NCI-H1092 (cell line): ENCODE results near the gene PIGK.
"Not testable (repeated sequence)": the region's sequence is repeated elsewhere in the genome, so short reads cannot be mapped to it uniquely, and the experiment has no call there.

Experiments
- DNase-seq: peaks from one replicate; lab custom pipeline; 2025; lab: John Stamatoyannopoulos, UW

Gene PIGK

GRCh38 chr1:77193951-77194350 is 25.3 kb downstream of the PIGK start:
- DNase-seq, result no peak

- DNase-seq, result no peak
These were observed 30.5 kb downstream of the PIGK start for GRCh38 chr1:77188770-77189169.

GRCh38 chr1:77186907-77187306 is 32.3 kb downstream of the PIGK start:
- DNase-seq, result not testable (repeated sequence)

GRCh38 chr1:77182083-77182482 is 37.1 kb downstream of the PIGK start:
- no peak for DNase-seq

- no peak for DNase-seq
These were observed 39.6 kb downstream of the PIGK start for GRCh38 chr1:77179632-77180031.

- DNase-seq, result no peak
These were observed 43.9 kb downstream of the PIGK start for GRCh38 chr1:77175230-77175844.

GRCh38 chr1:77170687-77171086 is 48.5 kb downstream of the PIGK start:
- DNase-seq, result no peak

GRCh38 chr1:77168358-77168757 is 50.9 kb downstream of the PIGK start:
- DNase-seq, result no peak

- DNase-seq, result no peak
These were observed 54.7 kb downstream of the PIGK start for GRCh38 chr1:77164434-77164944.

- DNase-seq, result not testable (repeated sequence)
These were observed 59.5 kb downstream of the PIGK start for GRCh38 chr1:77159706-77160105.

GRCh38 chr1:77156214-77156613 is 63.0 kb downstream of the PIGK start:
- no peak for DNase-seq

- no peak for DNase-seq
These were observed 73.0 kb downstream of the PIGK start for GRCh38 chr1:77146270-77146669.

GRCh38 chr1:77143529-77144121 is 75.6 kb downstream of the PIGK start:
- DNase-seq, result no peak

- DNase-seq, result no peak
These were observed 79.8 kb downstream of the PIGK start for GRCh38 chr1:77139389-77139788.

- no peak for DNase-seq
These were observed 84.9 kb downstream of the PIGK start for GRCh38 chr1:77134359-77134758.

GRCh38 chr1:77133731-77134358 is 85.4 kb downstream of the PIGK start:
- no peak for DNase-seq

- DNase-seq, result peak; percentile 11
These were observed 92.9 kb downstream of the PIGK start for GRCh38 chr1:77126307-77126706.

- no peak for DNase-seq
These were observed 97.7 kb downstream of the PIGK start for GRCh38 chr1:77121503-77121902.

- no peak for DNase-seq
These were observed 98.3 kb downstream of the PIGK start for GRCh38 chr1:77120950-77121349.

- no peak for DNase-seq
These were observed 100.5 kb downstream of the PIGK start for GRCh38 chr1:77118712-77119111.

GRCh38 chr1:77104672-77105071 is 114.6 kb downstream of the PIGK start:
- DNase-seq, result no peak

- DNase-seq, result no peak
These were observed 115.7 kb downstream of the PIGK start for GRCh38 chr1:77103486-77103885.

- DNase-seq, result no peak
These were observed 118.4 kb downstream of the PIGK start for GRCh38 chr1:77100875-77101274.
